ENCODE data around the gene GRID2. TPM values are rescaled to one million over a fixed set of nuclear protein-coding genes. Genes with fewer than 3 reads are reported as not detected.

The GRID2 gene
- total RNA-seq, 2 donors from 2014 or later: 27.3 to 40.4 TPM

- Mint-ChIP-seq H3K4me3 (no peak overlapping the region), H3K4me1 (no peaks in the 10 kb centered on the region), H3K36me3 (ENCODE audit: low read depth) (peaks cover 1% of the 10 kb centered on the region), H3K9me3 (no peaks in the 10 kb centered on the region), H3K27ac (no peak overlapping the region), H3K27me3 (ENCODE audit: insufficient read depth) (no peaks in the 10 kb centered on the region)
- H3K27me3 ChIP-seq (ENCODE audit: control insufficient read depth, insufficient read depth, low read length, poor library complexity, severe bottlenecking): no peaks in the 10 kb centered on the region
- H3K4me1 ChIP-seq (ENCODE audit: control insufficient read depth, insufficient read depth, low read length): no peaks in the 10 kb centered on the region
- no peak overlapping the region for H3K9ac ChIP-seq (ENCODE audit: extremely low read depth, low read length, poor library complexity, severe bottlenecking)
- H3K9me3 ChIP-seq (ENCODE audit: control insufficient read depth, low read length): no peaks in the 10 kb centered on the region
- WGBS, 2 experiments (ENCODE audit: insufficient coverage in 1 of 2, insufficient read length in 1 of 2): 87 to 94% methylated on average over 5 to 8 of the region's 8 CpGs
- H3K36me3 ChIP-seq (ENCODE audit: control insufficient read depth, insufficient read depth, low read length): no peaks in the 10 kb centered on the region
- no peak overlapping the region for H3K4me3 ChIP-seq (ENCODE audit: low read length)
- no peak for TF ChIP-seq CTCF (conservative IDR thresholded peaks at IDR 0.05)
- no peak overlapping the region for H3K27ac ChIP-seq (ENCODE audit: low read depth, low read length)
- no peak for DNase-seq
These were observed 912.9 kb downstream of the GRID2 start for GRCh38 chr4:93216646-93217045.

- Histone ChIP-seq H3K36me3 (ENCODE audit: control insufficient read depth, insufficient read depth, low read length) (no peaks in the 10 kb centered on the region), H3K27me3 (ENCODE audit: control insufficient read depth, insufficient read depth, low read length, poor library complexity, severe bottlenecking) (no peaks in the 10 kb centered on the region), H3K4me1 (ENCODE audit: control insufficient read depth, insufficient read depth, low read length) (no peaks in the 10 kb centered on the region), H3K27ac (ENCODE audit: low read depth, low read length) (no peak overlapping the region), H3K4me3 (ENCODE audit: low read length) (no peak overlapping the region), H3K9ac (ENCODE audit: extremely low read depth, low read length, poor library complexity, severe bottlenecking) (no peak overlapping the region), H3K9me3 (ENCODE audit: control insufficient read depth, low read length) (no peaks in the 10 kb centered on the region)
- 73 to 100% methylated on average over 1 to 2 of the region's 2 CpGs for WGBS, 2 experiments (ENCODE audit: insufficient coverage in 1 of 2, insufficient read length in 1 of 2)
- peaks cover 1% of the 10 kb centered on the region for H3K36me3 Mint-ChIP-seq (ENCODE audit: low read depth)
- no peaks in the 10 kb centered on the region for H3K27me3 Mint-ChIP-seq (ENCODE audit: insufficient read depth)
- H3K4me1 Mint-ChIP-seq: no peaks in the 10 kb centered on the region
- H3K4me3 Mint-ChIP-seq: no peak overlapping the region
- no peak for DNase-seq
- no peak overlapping the region for H3K27ac Mint-ChIP-seq
- H3K9me3 Mint-ChIP-seq: no peaks in the 10 kb centered on the region
- TF ChIP-seq CTCF (conservative IDR thresholded peaks at IDR 0.05): no peak
These were observed 913.7 kb downstream of the GRID2 start for GRCh38 chr4:93217431-93217830.

- H3K27me3 ChIP-seq (ENCODE audit: control insufficient read depth, insufficient read depth, low read length, poor library complexity, severe bottlenecking): no peaks in the 10 kb centered on the region
- Mint-ChIP-seq H3K27ac (no peak overlapping the region), H3K27me3 (ENCODE audit: insufficient read depth) (no peaks in the 10 kb centered on the region), H3K9me3 (peaks cover 2% of the 10 kb centered on the region), H3K4me3 (no peak overlapping the region), H3K4me1 (no peaks in the 10 kb centered on the region), H3K36me3 (ENCODE audit: low read depth) (peaks cover 18% of the 10 kb centered on the region)
- H3K4me1 ChIP-seq (ENCODE audit: control insufficient read depth, insufficient read depth, low read length): no peaks in the 10 kb centered on the region
- no peak overlapping the region for H3K27ac ChIP-seq (ENCODE audit: low read depth, low read length)
- no peak for DNase-seq
- no peak overlapping the region for H3K4me3 ChIP-seq (ENCODE audit: low read length)
- H3K9ac ChIP-seq (ENCODE audit: extremely low read depth, low read length, poor library complexity, severe bottlenecking): no peak overlapping the region
- WGBS, 2 experiments (ENCODE audit: insufficient coverage in 1 of 2, insufficient read length in 1 of 2): 93 to 95% methylated on average over 5 to 8 of the region's 8 CpGs
- H3K9me3 ChIP-seq (ENCODE audit: control insufficient read depth, low read length): peaks cover 7% of the 10 kb centered on the region
- TF ChIP-seq CTCF (conservative IDR thresholded peaks at IDR 0.05): no peak
- peaks cover 3% of the 10 kb centered on the region for H3K36me3 ChIP-seq (ENCODE audit: control insufficient read depth, insufficient read depth, low read length)
These were observed 918.0 kb downstream of the GRID2 start for GRCh38 chr4:93221771-93222170.
